HCT116 (cell line): ENCODE measurements around the gene FHDC1.

Experiments used
- CEBPB ChIP-seq: IDR thresholded peaks from 2 replicates; pipeline ENCODE4 v1.6.1; 2012; ENCODE audit warnings: low read depth
- EZH2 ChIP-seq: fragments of 200-600 bp; sonication (generic); IDR thresholded peaks from 2 replicates; pipeline ENCODE4 v1.6.1; 2017; ENCODE audit warnings: antibody characterized with exemption, mixed run types
- EZH2phosphoT487 ChIP-seq: fragments of 200-600 bp; IDR thresholded peaks from 2 replicates; pipeline ENCODE4 v1.6.1; 2018; ENCODE audit warnings: antibody characterized with exemption, borderline replicate concordance
- JUND ChIP-seq: IDR thresholded peaks from 2 replicates; pipeline ENCODE4 v1.6.1; 2012
- MAX ChIP-seq: IDR thresholded peaks from 2 replicates; pipeline ENCODE4 v1.6.1; 2012
- POLR2A ChIP-seq: IDR thresholded peaks from 2 replicates; pipeline ENCODE4 v1.7.0; 2011; ENCODE audit warnings: borderline replicate concordance; ENCODE audit not compliant: insufficient read depth, insufficient read length; ENCODE audit errors: extremely low read depth
- SP1 ChIP-seq: IDR thresholded peaks from 2 replicates; pipeline ENCODE4 v1.6.1; 2012; ENCODE audit warnings: low read depth
- ZNF274 ChIP-seq: fragments of 200-500 bp; sonication (Bioruptor generic); IDR thresholded peaks from 2 replicates; pipeline ENCODE4 v1.6.1; 2014; ENCODE audit warnings: mild to moderate bottlenecking, low read depth, low read length, inconsistent platforms
- TF ChIP-seq, protein P1 (sequence below), 3 experiments: fragments of 200-600 bp in 1 of 3; sonication (generic) in 1 of 3; IDR thresholded peaks in 2 of 3; conservative IDR thresholded peaks in 1 of 3; 2 replicates each; pipeline ENCODE4 v1.5.1; 2012 to 2017; ENCODE audit warnings: low read depth in 2 of 3, low read length in 2 of 3, antibody characterized with exemption in 1 of 3, borderline replicate concordance in 1 of 3, control low read depth in 1 of 3, mild to moderate bottlenecking in 1 of 3, mixed read lengths in 1 of 3, mixed run types in 1 of 3, moderate library complexity in 1 of 3; ENCODE audit not compliant: insufficient read depth in 1 of 3
- TF ChIP-seq, protein P2 (sequence below): IDR thresholded peaks from 2 replicates; pipeline ENCODE4 v1.6.1; 2012; ENCODE audit warnings: low read depth

- TF ChIP-seq, protein P1, sequence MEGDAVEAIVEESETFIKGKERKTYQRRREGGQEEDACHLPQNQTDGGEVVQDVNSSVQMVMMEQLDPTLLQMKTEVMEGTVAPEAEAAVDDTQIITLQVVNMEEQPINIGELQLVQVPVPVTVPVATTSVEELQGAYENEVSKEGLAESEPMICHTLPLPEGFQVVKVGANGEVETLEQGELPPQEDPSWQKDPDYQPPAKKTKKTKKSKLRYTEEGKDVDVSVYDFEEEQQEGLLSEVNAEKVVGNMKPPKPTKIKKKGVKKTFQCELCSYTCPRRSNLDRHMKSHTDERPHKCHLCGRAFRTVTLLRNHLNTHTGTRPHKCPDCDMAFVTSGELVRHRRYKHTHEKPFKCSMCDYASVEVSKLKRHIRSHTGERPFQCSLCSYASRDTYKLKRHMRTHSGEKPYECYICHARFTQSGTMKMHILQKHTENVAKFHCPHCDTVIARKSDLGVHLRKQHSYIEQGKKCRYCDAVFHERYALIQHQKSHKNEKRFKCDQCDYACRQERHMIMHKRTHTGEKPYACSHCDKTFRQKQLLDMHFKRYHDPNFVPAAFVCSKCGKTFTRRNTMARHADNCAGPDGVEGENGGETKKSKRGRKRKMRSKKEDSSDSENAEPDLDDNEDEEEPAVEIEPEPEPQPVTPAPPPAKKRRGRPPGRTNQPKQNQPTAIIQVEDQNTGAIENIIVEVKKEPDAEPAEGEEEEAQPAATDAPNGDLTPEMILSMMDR (IDR thresholded peaks at IDR 0.05 in 2 of 3, conservative IDR thresholded peaks at IDR 0.05 in 1 of 3; ENCODE audit: borderline replicate concordance in 1 of 3, insufficient read depth in 1 of 3, low read depth in 2 of 3, low read length in 2 of 3) = no peak
- no peak for TF ChIP-seq EZH2
- TF ChIP-seq SP1 = no peak
- TF ChIP-seq POLR2A = no peak
- TF ChIP-seq EZH2phosphoT487 = no peak
- TF ChIP-seq ZNF274 = no peak
- no peak for TF ChIP-seq CEBPB
- no peak for TF ChIP-seq JUND
- TF ChIP-seq, protein P2, sequence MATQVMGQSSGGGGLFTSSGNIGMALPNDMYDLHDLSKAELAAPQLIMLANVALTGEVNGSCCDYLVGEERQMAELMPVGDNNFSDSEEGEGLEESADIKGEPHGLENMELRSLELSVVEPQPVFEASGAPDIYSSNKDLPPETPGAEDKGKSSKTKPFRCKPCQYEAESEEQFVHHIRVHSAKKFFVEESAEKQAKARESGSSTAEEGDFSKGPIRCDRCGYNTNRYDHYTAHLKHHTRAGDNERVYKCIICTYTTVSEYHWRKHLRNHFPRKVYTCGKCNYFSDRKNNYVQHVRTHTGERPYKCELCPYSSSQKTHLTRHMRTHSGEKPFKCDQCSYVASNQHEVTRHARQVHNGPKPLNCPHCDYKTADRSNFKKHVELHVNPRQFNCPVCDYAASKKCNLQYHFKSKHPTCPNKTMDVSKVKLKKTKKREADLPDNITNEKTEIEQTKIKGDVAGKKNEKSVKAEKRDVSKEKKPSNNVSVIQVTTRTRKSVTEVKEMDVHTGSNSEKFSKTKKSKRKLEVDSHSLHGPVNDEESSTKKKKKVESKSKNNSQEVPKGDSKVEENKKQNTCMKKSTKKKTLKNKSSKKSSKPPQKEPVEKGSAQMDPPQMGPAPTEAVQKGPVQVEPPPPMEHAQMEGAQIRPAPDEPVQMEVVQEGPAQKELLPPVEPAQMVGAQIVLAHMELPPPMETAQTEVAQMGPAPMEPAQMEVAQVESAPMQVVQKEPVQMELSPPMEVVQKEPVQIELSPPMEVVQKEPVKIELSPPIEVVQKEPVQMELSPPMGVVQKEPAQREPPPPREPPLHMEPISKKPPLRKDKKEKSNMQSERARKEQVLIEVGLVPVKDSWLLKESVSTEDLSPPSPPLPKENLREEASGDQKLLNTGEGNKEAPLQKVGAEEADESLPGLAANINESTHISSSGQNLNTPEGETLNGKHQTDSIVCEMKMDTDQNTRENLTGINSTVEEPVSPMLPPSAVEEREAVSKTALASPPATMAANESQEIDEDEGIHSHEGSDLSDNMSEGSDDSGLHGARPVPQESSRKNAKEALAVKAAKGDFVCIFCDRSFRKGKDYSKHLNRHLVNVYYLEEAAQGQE = no peak
- no peak for TF ChIP-seq MAX
Measured at GRCh38 chr4:152953514-152953913, 17.4 kb downstream of the FHDC1 start.
